GM18520 (cell line): ENCODE measurements around the gene KIF21B.
"Not testable (repeated sequence)": the region's sequence is repeated elsewhere in the genome, so short reads cannot be mapped to it uniquely, and the experiment has no call there.

Source experiments
- ATAC-seq: cut with Tn5 transposase; IDR thresholded peaks from one replicate; pipeline ENCODE4 v1.9.1; 2021; ENCODE audit not compliant: unreplicated experiment

Gene KIF21B

GRCh38 chr1:200972985-200973742 lies 50.4 kb downstream of the KIF21B start:
- ATAC-seq: no peak

GRCh38 chr1:200971955-200972711 lies 51.4 kb downstream of the KIF21B start:
- ATAC-seq: no peak

GRCh38 chr1:200971428-200971903 lies 52.0 kb downstream of the KIF21B start:
- no peak for ATAC-seq

DNA sequence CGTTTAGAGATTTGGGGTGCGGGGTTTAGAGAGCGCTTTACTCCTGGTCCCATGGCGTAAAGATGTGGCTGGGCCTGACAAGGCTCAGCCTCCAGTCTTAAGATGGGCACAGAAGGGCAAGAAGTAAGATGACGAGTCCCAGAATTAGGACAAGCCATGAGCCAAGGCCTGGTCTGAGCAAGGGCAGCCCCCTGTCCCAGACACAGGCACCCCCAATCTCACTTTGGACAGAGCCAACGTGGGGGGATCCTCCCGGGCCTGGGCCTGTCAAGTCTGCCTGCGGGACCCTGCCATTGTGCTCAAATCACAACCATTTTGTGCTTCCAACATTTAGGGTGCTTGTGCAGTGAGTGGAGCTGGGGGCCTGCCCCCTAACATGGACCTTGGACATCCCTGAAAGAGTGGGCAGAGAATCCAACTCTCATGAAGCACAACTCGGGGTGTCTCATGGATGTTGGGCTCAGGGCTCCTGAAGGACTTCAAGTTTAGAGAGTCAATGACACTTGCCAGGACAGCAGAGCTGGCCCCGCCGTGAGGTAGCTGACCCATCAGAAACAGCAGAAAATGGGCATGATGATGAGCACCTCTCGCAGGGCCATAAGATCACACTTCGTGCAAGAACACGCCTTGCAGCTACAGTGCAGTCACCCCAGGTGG lies 52.6 kb downstream of the KIF21B start:
- peak; percentile 59 for ATAC-seq

GRCh38 chr1:200969726-200970561 lies 53.6 kb downstream of the KIF21B start:
- ATAC-seq: peak; percentile 87

GRCh38 chr1:200968469-200969410 lies 54.8 kb downstream of the KIF21B start:
- ATAC-seq: no peak

DNA sequence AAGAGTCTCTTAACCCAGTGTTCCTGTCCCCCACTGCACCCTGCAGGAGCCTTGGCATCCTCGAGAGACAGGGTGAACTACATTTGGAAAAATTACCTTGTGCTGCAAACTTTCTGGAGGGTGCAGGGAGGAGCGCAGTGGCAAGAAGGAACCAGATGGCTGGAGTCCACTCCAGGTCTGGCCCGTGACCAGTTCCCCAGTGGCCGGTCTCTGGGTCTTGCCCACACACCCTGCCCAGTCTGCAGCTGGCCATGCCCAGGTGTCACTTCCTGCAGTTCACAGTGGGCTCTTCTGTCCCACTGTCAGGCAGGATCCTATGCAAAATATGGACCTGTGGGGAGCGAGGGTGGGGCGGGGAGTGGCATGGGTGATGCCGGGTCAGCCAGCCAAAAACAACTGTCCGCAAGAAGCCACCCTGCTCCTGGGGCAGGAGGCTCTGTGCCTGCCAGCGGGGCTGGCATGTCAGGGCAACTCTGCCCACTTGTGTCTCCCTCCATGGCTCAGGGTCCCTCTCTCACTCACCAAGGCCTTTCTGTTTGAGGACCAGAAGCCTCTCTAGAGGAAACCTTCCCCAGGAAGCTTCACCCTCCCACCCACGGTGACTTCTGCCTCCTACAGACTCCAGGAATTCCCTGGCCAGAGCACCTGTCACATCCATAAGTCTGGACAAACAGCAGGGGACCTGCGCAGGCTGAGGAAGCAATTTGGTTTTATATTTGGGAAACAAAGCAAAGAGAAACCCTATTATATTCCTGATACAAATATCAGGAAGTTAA lies 55.6 kb downstream of the KIF21B start:
- no peak for ATAC-seq

GRCh38 chr1:200966934-200967333 lies 56.6 kb downstream of the KIF21B start:
- no peak for ATAC-seq

DNA sequence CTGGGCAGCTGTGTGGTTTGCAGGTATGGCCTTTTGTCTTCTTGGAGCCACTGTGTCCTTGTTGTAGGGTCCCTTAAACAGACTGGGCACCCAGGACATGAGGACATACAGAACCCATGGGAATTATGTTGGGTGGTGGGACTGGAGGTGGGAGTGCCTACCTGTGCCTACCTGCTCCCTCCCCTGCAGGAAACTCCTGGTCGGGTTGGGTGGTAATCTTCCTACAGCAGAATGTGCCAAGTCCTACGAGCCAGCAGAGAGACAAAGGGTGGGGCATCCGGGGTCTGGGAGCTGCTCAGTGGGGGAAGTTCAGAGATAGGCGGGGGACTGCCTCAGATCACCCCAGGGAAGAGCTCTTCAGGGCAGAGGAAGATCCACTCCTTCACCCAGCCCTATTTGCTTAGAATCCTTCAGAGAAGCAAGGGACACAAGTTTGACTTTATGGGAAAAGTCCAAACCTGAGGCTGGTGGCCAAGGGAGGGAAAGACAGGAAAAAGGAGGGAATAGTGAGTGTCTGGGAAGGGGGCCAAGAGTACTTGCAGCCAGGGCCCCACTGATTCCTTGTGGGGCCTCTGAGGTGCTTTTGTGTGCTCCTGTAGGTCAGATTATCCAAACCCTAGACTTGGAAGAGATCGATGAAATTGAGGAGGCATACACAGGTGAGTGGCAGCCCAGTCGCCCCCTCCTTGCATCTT lies 58.3 kb downstream of the KIF21B start:
- ATAC-seq: no peak

DNA sequence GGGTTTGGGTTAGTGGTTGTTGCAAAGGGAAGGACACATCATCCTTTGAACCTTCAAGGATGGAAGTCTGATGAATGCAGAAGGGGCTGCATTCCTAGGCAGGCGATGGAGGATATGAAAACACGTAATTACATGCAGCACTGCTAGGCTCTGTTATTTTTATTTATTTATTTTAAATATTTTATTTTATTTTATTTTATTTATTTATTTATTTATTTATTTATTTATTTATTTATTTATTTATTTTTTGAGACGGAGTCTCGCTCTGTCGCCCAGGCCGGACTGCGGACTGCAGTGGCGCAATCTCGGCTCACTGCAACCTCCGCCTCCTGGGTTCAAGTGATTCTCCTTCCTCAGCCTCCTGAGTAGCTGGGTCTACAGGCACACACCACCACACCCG lies 59.6 kb downstream of the KIF21B start:
- not testable (repeated sequence) for ATAC-seq

DNA sequence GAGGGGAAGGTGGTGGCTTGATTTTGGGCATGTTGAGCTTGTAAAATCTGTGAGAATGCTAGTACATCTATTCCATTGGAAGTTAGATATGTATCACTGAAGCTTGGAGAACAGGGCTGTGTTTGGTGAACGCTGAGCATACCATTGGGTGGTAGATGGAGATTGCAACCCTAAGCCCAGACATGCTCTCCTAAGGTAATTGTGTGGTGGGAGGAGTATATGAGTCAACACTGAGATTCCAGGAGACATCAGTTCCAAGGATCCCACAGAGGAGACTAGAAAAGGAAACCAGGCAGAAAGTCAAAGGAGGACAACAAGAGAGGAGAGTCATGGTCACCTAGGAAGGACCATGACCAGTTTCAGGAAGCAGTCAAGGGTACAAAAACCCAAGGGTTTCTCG lies 60.4 kb downstream of the KIF21B start:
- no peak for ATAC-seq

DNA sequence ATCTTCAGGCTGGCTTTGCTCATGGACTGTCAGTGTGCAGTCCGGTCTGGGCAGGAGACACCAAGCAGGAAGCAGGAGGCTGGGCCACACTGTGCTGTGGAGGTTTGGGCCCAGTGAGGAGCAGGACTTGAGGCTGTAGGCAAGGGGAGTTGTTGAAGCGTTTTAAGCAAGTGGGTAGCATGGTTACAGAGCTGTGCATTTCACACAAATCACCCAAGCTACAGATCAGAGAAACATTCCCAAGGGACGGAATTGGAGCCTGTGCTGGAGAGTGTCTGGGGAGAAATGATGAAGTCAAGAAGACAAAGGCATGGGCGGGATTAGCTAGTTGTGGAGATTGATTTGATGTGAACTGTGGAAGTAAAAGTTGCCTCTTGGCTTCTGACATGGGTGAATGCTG lies 60.9 kb downstream of the KIF21B start:
- ATAC-seq: no peak

DNA sequence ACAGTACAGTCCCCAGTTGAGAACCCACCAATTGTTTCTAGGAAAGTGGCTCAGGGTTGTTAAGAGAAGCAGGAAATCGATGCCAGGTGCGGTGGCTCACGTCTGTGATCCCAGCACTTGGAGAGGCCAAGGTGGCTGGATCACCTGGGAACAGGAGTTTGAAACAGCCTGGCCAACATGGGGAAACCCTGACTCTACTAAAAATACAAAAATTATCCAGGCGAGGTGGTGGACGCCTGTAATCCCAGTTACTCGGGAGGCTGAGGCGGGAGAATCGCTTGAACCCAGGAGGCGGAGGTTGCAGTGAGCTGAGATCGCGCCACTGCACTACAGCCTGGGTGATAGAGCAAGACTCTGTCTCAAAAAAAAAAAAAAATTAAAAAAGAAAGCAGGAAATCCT lies 61.4 kb downstream of the KIF21B start:
- not testable (repeated sequence) for ATAC-seq

DNA sequence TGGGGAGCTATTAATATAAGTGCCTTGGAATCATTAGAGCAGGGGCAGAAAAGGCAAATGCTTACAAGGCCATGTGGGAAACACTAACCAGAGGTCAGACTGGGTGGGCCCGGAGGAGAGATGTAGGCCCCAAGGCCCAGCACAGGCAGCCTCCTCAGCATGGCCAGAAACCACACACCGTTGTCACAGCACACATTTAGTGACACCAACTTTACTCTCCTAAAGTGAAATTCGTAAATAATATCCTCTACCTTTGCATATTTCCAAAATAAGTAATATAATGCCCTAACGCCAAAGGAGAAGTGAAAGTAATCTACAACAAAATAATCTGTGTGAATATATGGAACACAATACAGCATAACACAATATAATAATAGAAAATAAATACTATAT lies 62.6 kb downstream of the KIF21B start:
- ATAC-seq: no peak

GRCh38 chr1:200960236-200960947 lies 63.1 kb downstream of the KIF21B start:
- no peak for ATAC-seq

GRCh38 chr1:200959411-200959921 lies 64.0 kb downstream of the KIF21B start:
- ATAC-seq: no peak

DNA sequence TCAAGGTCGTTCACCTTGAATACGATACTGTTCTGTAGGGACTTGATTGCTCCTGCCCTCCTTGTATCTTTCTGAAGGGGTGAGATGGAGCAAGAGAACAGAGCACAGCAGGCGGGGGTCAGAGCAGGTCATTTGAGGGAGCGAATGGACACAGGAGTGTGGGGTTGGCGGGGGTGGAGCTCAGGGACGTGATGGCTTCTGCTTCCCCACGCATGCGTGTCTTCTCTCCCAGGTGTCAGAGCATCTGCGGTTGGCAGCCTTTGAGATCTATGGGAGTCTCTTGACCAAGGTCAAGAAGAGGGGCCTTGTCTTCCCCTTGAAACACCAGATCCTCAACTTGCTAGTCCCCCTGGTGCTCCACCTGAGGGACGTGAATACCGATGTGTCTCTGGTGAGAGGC lies 64.9 kb downstream of the KIF21B start:
- no peak for ATAC-seq

DNA sequence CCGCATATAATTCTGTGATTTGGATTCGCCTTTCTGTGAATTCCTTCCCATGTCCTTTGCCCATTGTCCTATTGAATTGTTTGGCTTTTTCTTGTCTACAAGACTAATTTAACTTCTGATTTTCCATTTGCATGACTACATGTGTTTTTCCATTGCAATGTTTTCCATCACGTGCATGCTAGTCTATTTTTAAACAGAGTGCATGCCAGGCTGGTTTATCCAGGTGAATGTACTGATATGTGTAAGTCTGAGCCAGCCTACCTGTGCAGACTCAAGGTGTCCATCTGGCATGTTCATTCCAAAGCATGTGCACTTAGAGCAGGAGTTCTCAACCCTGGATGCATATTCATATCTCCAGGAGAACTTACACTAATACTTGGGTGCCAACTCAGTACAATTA lies 69.1 kb downstream of the KIF21B start:
- ATAC-seq: no peak
